HL-60 (cell line): ENCODE results near the gene VPS35L.

Experiments
- DNase-seq, 2 experiments: peaks; one replicate each; pipeline ENCODE4 v3.0.0-alpha.2; 2010 to 2020; ENCODE audit warnings: low read depth in 1 of 2, low spot score in 1 of 2
- H3K27ac ChIP-seq: fragments of 250-450 bp; sonication (Bioruptor Pico); replicated peaks from 2 replicates; pipeline ENCODE4 v1.5.1; 2020; ENCODE audit warnings: mild to moderate bottlenecking, moderate library complexity
- H3K27me3 ChIP-seq: fragments of 250-450 bp; sonication (Bioruptor Pico); 2 replicates; pipeline ENCODE4 v1.5.1; 2021; ENCODE audit warnings: mild to moderate bottlenecking, moderate library complexity; ENCODE audit not compliant: insufficient read depth, poor library complexity, severe bottlenecking
- H3K4me3 ChIP-seq: replicated peaks from 2 replicates; pipeline ENCODE4 v1.5.1; 2011; ENCODE audit warnings: mild to moderate bottlenecking, control low read depth, low read length; ENCODE audit not compliant: insufficient read depth
- GABPA ChIP-seq: IDR thresholded peaks from 2 replicates; pipeline ENCODE4 v1.6.1; 2012; ENCODE audit warnings: low read depth
- POLR2AphosphoS5 ChIP-seq: IDR thresholded peaks from 2 replicates; pipeline ENCODE4 v1.6.1; 2012; ENCODE audit warnings: low read depth
- SPI1 ChIP-seq: IDR thresholded peaks from 2 replicates; pipeline ENCODE4 v1.6.1; 2012; ENCODE audit warnings: low read depth, mild to moderate bottlenecking, borderline replicate concordance
- TF ChIP-seq, protein P1 (sequence below): IDR thresholded peaks from one replicate; pipeline ENCODE4 v1.5.1; 2011; ENCODE audit warnings: low read length, control low read depth, inconsistent platforms; ENCODE audit not compliant: insufficient read depth
- TF ChIP-seq, protein P2 (sequence below): IDR thresholded peaks from 2 replicates; pipeline ENCODE4 v1.6.1; 2012; ENCODE audit warnings: low read depth; ENCODE audit not compliant: insufficient replicate concordance

The VPS35L gene

DNA sequence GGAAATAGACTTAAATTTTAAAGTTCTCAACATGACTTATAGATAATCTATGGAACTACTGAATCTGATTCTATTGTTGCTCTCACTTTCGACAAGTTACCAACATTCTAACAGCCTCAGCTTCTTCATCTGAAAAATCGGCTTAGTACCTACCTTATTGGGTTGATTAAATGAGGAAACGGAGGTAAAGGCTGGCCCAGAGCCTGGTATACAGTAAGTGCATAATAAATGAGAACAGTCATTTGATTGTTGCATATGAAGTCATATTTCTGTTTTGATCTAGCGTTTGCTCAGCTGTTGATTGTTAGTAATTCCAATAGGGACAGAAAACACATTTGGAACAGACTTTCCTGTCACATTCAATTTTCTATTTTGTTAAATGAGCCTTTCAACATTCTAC is 4.6 kb downstream of the VPS35L start:
- DNase-seq, result no peak
- Histone ChIP-seq H3K27me3 (no peaks in the 10 kb centered on the region), H3K27ac (no peak overlapping the region), H3K4me3 (no peak overlapping the region)
- TF ChIP-seq, protein P1, sequence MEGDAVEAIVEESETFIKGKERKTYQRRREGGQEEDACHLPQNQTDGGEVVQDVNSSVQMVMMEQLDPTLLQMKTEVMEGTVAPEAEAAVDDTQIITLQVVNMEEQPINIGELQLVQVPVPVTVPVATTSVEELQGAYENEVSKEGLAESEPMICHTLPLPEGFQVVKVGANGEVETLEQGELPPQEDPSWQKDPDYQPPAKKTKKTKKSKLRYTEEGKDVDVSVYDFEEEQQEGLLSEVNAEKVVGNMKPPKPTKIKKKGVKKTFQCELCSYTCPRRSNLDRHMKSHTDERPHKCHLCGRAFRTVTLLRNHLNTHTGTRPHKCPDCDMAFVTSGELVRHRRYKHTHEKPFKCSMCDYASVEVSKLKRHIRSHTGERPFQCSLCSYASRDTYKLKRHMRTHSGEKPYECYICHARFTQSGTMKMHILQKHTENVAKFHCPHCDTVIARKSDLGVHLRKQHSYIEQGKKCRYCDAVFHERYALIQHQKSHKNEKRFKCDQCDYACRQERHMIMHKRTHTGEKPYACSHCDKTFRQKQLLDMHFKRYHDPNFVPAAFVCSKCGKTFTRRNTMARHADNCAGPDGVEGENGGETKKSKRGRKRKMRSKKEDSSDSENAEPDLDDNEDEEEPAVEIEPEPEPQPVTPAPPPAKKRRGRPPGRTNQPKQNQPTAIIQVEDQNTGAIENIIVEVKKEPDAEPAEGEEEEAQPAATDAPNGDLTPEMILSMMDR, result no peak
- no peak for TF ChIP-seq GABPA
- TF ChIP-seq, protein P2, sequence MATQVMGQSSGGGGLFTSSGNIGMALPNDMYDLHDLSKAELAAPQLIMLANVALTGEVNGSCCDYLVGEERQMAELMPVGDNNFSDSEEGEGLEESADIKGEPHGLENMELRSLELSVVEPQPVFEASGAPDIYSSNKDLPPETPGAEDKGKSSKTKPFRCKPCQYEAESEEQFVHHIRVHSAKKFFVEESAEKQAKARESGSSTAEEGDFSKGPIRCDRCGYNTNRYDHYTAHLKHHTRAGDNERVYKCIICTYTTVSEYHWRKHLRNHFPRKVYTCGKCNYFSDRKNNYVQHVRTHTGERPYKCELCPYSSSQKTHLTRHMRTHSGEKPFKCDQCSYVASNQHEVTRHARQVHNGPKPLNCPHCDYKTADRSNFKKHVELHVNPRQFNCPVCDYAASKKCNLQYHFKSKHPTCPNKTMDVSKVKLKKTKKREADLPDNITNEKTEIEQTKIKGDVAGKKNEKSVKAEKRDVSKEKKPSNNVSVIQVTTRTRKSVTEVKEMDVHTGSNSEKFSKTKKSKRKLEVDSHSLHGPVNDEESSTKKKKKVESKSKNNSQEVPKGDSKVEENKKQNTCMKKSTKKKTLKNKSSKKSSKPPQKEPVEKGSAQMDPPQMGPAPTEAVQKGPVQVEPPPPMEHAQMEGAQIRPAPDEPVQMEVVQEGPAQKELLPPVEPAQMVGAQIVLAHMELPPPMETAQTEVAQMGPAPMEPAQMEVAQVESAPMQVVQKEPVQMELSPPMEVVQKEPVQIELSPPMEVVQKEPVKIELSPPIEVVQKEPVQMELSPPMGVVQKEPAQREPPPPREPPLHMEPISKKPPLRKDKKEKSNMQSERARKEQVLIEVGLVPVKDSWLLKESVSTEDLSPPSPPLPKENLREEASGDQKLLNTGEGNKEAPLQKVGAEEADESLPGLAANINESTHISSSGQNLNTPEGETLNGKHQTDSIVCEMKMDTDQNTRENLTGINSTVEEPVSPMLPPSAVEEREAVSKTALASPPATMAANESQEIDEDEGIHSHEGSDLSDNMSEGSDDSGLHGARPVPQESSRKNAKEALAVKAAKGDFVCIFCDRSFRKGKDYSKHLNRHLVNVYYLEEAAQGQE, result no peak
- no peak for TF ChIP-seq POLR2AphosphoS5
- no peak for TF ChIP-seq SPI1

DNA sequence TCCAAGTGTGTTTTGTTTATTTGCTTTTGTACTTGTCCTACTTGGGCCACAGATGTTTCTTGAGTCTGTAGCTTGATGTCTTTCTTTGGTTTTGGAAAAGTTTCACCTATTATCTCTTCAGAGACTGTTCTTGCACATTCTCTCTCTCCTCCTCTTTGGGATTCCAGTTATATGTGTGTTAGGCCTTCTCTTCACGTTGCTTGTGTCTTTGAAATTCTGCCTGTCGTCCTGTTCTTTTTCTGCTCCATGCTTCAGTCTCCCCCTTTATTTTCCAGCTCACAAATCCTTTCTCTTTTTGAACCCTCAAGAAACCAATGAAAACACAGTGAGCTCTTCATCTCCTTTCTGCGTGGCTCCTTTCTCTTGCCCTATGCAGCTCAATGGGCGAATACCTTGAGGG is 7.9 kb downstream of the VPS35L start:
- no peak for DNase-seq
- Histone ChIP-seq H3K27me3 (no peaks in the 10 kb centered on the region), H3K4me3 (no peak overlapping the region), H3K27ac (no peak overlapping the region)
- TF ChIP-seq, protein P2, result no peak
- TF ChIP-seq GABPA (no peak), SPI1 (no peak), POLR2AphosphoS5 (no peak)
- TF ChIP-seq, protein P1, result no peak

DNA sequence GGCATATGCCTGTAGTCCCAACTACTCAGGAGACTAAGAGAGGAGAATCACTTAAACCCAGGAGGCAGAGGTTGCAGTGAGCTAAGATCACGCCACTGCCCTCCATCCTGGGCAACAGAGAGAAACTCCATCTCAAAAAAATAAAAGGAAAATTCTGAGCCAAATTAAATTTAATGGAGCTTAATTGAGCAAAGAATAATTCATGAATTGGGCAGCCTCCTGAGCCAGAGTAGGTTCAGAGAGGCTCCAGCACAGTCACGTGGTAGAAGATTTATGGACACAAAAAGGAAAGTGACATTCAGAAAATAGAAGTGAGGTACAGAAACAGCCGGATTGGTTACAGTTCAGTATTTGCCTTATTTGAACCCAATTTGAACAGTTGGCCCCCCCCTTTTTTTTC is 10.9 kb downstream of the VPS35L start:
- no peak overlapping the region for H3K27ac ChIP-seq
- no peak for DNase-seq
- no peaks in the 10 kb centered on the region for H3K27me3 ChIP-seq
- H3K4me3 ChIP-seq, result no peak overlapping the region
- TF ChIP-seq, protein P2, result no peak
- TF ChIP-seq GABPA, result no peak
- no peak for TF ChIP-seq POLR2AphosphoS5
- TF ChIP-seq SPI1, result no peak
- TF ChIP-seq, protein P1, result no peak
